Measurements from ENCODE around the gene MACROD2. TPM values are rescaled to one million over a fixed set of nuclear protein-coding genes. Genes with fewer than 3 reads are reported as not detected.

The MACROD2 gene
- polyA plus RNA-seq, 5 donors, result 5.3 to 8.3 (median 8.1) TPM

DNA sequence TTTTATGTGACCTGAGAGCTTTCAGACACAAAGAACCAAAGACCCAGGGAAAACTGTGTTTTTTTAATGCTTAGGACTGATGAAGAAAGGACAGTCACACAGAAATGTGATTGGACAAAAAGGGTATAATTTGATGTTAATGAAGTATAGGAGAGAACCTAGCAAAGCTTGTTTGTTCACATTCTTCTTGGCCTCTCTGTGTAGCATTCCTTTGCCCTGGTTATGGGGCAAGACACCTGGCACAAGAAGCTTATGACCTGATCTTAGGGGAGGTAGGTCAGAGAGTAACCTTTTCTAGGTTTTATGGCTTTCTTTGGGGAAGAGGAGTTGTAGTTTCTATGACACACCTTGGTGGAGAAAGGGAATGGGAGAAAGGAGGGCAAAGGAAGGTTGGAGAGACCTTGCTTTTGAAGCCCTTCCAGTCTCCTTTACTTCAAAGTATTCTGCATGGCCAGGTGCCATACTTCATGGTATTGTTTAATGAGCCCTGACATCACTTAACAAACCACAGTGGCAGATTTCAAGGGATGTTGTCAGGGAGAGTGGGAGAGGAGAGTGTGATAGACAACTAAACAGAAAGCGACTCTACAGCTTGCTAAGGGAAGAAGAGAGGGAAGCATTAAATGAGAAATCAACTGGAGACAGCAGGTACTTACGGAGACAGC lies 1043.9 kb downstream of the MACROD2 start:
- no peak for DNase-seq

DNA sequence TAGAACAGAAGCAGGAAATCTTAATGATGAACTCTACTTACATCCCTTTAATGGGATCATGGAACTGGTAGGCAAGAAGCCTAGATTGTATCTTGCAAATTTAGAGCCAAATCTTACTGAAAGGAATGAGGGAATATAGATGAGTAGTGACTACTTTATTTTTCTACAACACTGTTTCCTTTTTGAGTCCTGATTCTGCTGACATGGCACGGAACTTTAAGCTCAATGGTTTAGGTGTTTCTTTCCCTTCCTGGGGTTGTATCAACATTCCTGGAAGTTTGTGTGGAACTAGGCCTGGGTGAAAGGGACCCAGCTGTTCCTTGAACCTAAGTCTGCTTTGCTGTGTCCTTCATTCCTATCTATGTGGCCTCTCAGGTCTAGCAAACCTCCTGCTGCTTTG lies 1047.4 kb downstream of the MACROD2 start:
- no peak for DNase-seq

GRCh38 chr20:15045246-15045645 lies 1049.9 kb downstream of the MACROD2 start:
- peak; percentile 27 to 28 for DNase-seq

GRCh38 chr20:15047042-15047441 lies 1051.7 kb downstream of the MACROD2 start:
- DNase-seq, result peak; percentile 57 to 58

DNA sequence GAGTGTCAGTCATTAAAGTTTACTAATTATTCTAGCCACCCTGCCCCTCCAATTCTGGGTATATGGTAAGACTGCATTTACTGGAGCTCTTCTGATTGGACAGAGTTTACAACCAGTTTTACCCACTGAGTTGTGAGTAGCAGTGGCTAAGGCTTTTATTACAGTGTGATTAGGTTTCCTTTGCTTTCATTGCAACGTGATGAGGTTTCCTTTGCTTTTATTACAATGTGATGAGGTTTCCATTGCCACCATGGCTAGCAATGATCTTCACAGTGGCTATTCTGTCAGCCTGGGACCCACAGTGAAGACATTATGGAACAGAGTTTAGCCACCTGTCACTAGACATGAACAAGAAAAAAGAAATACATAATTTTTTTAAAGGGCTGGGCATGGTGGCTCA lies 1052.3 kb downstream of the MACROD2 start:
- no peak for DNase-seq

GRCh38 chr20:15056246-15056645 lies 1060.9 kb downstream of the MACROD2 start:
- DNase-seq, result no peak

GRCh38 chr20:15058841-15059240 lies 1063.5 kb downstream of the MACROD2 start:
- DNase-seq, result no peak

GRCh38 chr20:15059438-15059837 lies 1064.1 kb downstream of the MACROD2 start:
- DNase-seq, result no peak

- no peak for DNase-seq
Measured at GRCh38 chr20:15060265-15061060, 1065.1 kb downstream of the MACROD2 start.

DNA sequence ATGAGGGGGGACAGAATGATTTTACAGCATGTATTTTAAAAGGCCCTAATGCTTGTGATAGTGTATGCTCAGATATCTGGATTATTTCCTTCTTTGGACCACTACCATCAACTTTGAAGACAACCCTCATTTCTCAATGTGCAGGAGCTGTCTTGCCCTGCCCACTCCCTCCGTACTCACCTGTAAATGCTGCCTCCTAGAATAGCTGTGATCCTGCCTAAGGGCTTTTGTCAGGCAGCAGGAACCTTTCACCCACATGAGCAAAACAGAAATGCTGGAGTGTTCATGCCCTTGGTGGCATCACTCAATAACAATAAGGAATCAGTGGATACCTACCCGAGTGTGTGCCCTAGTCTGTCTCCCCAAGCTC lies 1065.7 kb downstream of the MACROD2 start:
- no peak for DNase-seq

- no peak for DNase-seq
Measured at GRCh38 chr20:15061955-15062354, 1066.6 kb downstream of the MACROD2 start.

DNA sequence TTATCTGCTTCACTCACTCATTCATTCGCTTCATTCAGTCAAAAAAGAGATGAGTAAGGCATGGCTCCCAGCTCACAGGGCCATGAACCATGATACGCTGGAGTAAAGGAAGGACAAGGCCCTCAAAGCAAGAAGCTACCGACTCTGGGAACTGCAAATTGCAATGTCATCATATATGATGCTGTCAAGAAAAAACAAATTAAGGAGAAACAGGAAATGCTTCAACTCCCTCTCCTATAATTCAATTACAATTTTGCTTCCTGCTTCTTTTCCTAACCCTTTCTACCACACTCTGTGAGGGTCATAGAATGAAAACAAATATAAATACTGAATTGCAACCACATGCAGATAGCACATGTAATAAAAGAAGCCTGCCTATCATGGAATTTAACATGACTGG lies 1067.8 kb downstream of the MACROD2 start:
- no peak for DNase-seq

DNA sequence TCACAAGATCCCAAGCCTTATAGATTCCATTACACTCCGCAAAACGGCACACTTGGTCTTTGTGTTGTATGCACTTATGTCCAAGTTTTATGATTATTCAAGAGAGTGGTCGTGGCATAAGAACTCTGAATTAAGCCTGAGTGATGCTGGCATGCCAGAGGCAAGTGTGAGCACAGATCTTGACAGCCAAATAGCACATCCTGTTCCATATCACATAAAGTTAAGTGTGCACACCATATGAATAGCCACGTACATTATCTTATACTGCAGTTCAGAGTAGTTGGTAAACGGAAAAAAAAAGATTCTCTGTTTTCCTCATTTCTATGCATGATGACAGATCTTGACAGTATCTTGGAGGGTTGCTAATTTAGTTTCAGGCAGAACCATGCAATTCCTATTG lies 1069.4 kb downstream of the MACROD2 start:
- DNase-seq, result no peak

DNA sequence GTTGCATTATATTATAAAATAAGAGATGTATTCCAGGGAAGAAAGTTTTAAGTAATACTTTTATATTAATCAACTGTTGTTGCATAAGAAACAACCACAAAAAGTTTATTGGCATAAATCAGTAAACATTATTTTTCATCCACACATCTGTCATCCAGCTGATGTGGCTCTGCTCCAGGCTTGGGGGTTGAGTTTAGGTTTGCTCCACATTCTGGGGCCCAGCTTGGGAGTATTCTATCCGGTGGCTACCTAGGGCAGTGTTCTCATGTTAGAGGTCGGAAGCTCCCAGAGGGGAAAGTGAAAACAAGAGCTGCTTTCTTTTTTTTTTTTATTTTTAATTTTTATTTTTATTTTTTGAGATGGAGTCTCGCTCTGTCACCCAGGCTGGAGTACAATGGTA lies 1070.5 kb downstream of the MACROD2 start:
- DNase-seq, result no peak

DNA sequence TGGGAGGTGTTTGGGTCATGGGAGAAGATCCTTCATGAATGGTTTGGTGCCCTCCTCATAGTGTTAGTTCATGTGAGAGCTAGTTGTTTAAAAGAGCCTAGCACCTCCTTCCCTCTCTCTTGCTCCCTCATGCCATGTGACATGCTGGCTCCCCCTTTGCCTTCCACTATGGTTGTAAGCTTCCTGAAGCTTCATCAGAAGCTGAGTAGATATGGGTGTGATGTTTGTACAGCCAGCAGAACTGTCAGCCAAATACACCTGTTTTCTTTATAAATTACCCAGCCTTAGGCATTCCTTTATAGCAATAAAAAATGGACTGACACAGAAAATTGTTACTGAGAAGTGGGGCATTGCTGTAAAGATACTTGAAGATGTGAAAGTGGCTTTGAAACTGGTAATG lies 1073.2 kb downstream of the MACROD2 start:
- DNase-seq, result no peak

DNA sequence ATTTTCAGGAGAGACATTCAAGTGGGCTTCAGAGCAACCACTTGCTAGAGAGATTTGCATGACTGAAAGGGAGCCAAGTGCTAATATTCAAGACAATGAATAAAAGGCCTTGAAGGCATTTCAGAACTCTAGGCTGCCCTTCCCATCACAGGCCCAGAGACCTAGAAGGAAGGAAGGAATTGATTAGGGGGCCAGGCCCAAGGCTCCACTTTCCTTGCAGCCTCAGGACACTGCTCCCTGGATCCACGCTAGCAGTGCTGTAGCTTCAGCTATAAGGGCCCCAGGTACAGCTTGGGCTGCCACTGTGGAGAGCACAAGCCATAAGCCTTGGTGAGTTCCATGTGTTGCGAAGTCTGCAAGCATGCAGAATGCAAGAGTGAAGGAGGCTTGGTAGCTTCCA lies 1074.0 kb downstream of the MACROD2 start:
- no peak for DNase-seq

DNA sequence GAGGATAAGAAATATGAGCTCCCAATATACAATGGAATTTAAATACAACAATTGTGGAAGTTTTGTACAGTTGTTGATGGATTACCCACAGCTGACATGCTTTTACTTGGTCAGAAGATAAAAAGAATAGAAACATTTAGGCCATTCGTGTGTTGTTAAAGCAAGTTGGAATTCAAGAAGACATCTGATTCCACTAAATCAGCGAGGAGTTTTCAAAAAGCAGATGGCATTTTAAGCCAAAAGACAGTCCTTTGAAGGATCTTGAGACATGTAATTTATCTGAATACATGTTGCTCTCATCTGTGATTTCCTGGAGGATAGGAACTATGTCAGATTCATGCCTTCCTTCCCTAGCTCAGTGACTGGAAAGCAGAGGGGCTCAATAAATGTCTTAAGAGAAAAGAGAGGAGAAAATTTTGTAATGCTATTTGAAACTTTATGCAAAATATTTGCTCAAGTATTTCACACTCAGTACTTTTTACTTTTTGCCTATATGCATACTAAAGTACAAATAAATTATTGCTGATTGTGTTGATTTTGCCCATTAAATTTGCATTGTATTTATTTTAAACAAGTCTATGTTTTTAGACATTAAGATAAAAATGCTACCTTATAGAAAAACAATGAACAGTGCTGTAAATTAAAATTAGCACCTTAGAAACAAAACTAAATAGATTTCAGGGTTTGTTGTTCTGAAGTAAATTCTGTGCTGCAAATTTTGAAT lies 1075.9 kb downstream of the MACROD2 start:
- no peak for DNase-seq

DNA sequence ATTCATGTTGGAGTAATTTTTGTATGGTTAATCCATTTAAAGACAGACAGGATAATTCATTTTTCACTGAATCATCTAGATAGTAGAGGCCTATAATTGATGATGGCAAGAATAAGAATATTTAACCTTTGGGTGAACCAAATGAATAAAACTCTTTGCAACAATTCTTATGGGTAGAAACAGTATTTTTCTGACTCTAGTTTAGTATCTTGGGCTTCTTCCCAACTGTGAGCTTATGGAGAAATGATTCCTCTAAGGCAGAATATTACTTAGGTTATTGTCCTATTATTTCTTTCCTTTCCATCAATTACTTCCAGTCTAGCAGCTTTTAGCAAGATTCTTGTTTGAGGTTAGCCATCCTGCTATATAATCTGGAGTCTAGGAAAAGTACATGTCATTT lies 1077.0 kb downstream of the MACROD2 start:
- no peak for DNase-seq

DNA sequence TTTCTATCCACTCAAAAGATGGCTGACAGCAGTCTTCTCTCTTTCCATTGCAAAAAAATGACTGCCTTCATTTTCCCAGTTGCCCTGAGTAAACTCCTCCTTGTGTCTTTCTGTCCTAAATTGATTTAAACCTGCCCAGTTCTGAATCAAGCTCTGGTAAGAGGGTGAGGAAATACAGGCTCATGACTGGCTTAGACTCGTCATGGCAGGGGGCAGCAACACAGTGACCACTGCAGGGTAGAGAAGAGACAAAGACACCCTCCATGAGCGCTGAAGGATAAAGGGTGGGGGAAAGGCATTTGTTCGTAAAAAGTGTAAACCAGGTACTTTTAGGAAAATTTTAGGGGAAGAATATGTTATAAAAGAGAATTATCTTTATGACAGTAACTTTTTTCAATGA lies 1080.3 kb downstream of the MACROD2 start:
- no peak for DNase-seq

GRCh38 chr20:15076785-15077184 lies 1081.5 kb downstream of the MACROD2 start:
- no peak for DNase-seq

DNA sequence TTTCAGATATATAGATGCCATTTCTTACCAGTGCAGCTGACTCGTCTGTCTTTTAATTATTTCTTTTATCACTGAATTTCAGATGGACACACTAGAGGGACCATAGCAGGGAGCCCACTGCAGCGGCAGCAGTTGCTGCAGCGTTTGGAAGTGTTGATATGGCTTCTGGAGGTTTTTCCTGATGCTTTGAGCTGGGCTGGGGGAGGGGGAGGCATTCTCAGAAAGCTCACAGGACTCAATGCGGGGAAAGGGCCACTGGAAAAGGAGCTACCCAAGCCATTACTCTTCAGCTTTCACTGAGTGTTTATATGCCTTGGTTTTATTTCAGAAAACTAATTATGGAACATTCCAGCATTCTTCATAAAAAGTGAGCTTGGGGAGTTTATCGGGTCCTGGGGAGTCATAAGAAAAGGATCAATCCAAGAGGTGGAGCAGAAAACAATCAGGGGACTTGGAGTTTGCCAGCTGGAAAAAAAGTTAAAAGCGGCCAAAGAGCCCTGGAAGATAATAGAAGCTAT lies 1082.5 kb downstream of the MACROD2 start:
- no peak for DNase-seq

GRCh38 chr20:15079594-15080340 lies 1084.5 kb downstream of the MACROD2 start:
- DNase-seq, result no peak
